Measurements from ENCODE around the gene CELA1. TPM values are rescaled to one million over a fixed set of nuclear protein-coding genes. Genes with fewer than 3 reads are reported as not detected.

CELA1 gene
- polyA plus RNA-seq, 2 of the 4 experiments (the other 2 are of a cell fraction), result not detected

GRCh38 chr12:51370667-51371066 is 24.2 kb upstream of the CELA1 start:
- TF ChIP-seq HOXB13 (CRISPR knock-in tag; IDR thresholded peaks at IDR 0.05; ENCODE audit: low read depth), result no peak
- no peak for TF ChIP-seq PHF8 (IDR thresholded peaks at IDR 0.05; ENCODE audit: borderline replicate concordance, low read depth)
- peak in 1 of 2 experiments; percentile 49; a peak in 1 of 4 replicates for TF ChIP-seq CEBPB (IDR thresholded peaks at IDR 0.05)
- TF ChIP-seq HOXA7 (CRISPR knock-in tag; IDR thresholded peaks at IDR 0.05), result no peak
- H3K4me1 ChIP-seq, result peaks cover 20% of the 10 kb centered on the region
- ChIA-PET POLR2A (interaction anchor here (1.2 kb wide), 3 partner anchors 20 to 287 kb away, joined by 6 to 7 read pairs (median 7); partner anchors contain the start of genes CSRNP2, GALNT6 and SMAGP), CTCF (interaction anchor here (1.3 to 3.5 kb wide), 2 partner anchors 29 to 655 kb away, joined by 3 to 15 read pairs; no protein-coding TSS in a partner anchor)
- peak overlapping the region; percentile 61; the same call in 2 of the 3 replicates for H3K4me2 ChIP-seq
- no peaks in the 10 kb centered on the region for H3K9me3 ChIP-seq
- no peak for FAIRE-seq
- DNase-seq (ENCODE audit: low read depth in 1 of 2, low spot score in 1 of 2), result no peak
- peak overlapping the region; percentile 83 to 94; a peak in 5 of 6 replicates for H3K27ac ChIP-seq
- no peak overlapping the region for H3K4me3 ChIP-seq
- ATAC-seq, result no peak
- WGBS (ENCODE audit: missing lambda C conversion rate), result 94% methylated on average over 9 of the region's 9 CpGs

GRCh38 chr12:51369581-51369980 is 23.1 kb upstream of the CELA1 start:
- no peak overlapping the region for H3K4me2 ChIP-seq
- FAIRE-seq (no peak), ATAC-seq (no peak), DNase-seq (ENCODE audit: low read depth in 1 of 2, low spot score in 1 of 2) (no peak)
- no peaks in the 10 kb centered on the region for H3K9me3 ChIP-seq
- peaks cover 20% of the 10 kb centered on the region for H3K4me1 ChIP-seq
- WGBS (ENCODE audit: missing lambda C conversion rate), result 91% methylated on average over 4 of the region's 4 CpGs
- no peak overlapping the region for H3K4me3 ChIP-seq
- H3K27ac ChIP-seq, result peak overlapping the region in 1 of 2 experiments; percentile 94; a peak in 3 of 6 replicates
- CTCF ChIA-PET, result interaction anchor here (0.8 to 2.4 kb wide), 4 partner anchors 8 to 28 kb away, joined by 3 to 9 read pairs (median 6); no protein-coding TSS in a partner anchor
- POLR2A ChIA-PET, result no interaction called here
- TF ChIP-seq HDAC2 (IDR thresholded peaks at IDR 0.05), result no peak
- no peak for TF ChIP-seq ESRRA (IDR thresholded peaks at IDR 0.05; ENCODE audit: borderline replicate concordance, low read length)
- TF ChIP-seq NPAS2 (CRISPR knock-in tag; IDR thresholded peaks at IDR 0.05; ENCODE audit: borderline replicate concordance), result no peak

- DNase-seq (ENCODE audit: low read depth in 1 of 2, low spot score in 1 of 2) (no peak), FAIRE-seq (no peak), ATAC-seq (no peak)
- 92% methylated on average over 17 of the region's 17 CpGs for WGBS (ENCODE audit: missing lambda C conversion rate)
- no peaks in the 10 kb centered on the region for H3K9me3 ChIP-seq
- ChIA-PET CTCF (interaction anchor here (1.1 to 2.9 kb wide), 5 partner anchors 13 to 28 kb away, joined by 3 to 9 read pairs (median 6); no protein-coding TSS in a partner anchor), POLR2A (no interaction called here)
- H3K4me2 ChIP-seq, result no peak overlapping the region
- peaks cover 20% of the 10 kb centered on the region for H3K4me1 ChIP-seq
- no peak for TF ChIP-seq JUN (IDR thresholded peaks at IDR 0.05)
- TF ChIP-seq RFX5 (IDR thresholded peaks at IDR 0.05), result no peak
- TF ChIP-seq ESRRA (IDR thresholded peaks at IDR 0.05; ENCODE audit: borderline replicate concordance, low read length), result no peak
- no peak for TF ChIP-seq PBX3 (IDR thresholded peaks at IDR 0.05)
- no peak for TF ChIP-seq MYC (IDR thresholded peaks at IDR 0.05; ENCODE audit: borderline replicate concordance, low read length)
- no peak for TF ChIP-seq MAX (IDR thresholded peaks at IDR 0.05)
- no peak for TF ChIP-seq RARB (CRISPR knock-in tag; IDR thresholded peaks at IDR 0.05)
- no peak for TF ChIP-seq FOSB (CRISPR knock-in tag; IDR thresholded peaks at IDR 0.05)
- TF ChIP-seq POLR2A (IDR thresholded peaks at IDR 0.05; ENCODE audit: low read length), result no peak
- no peak for TF ChIP-seq REST (IDR thresholded peaks at IDR 0.05)
- no peak for TF ChIP-seq FOSL2 (IDR thresholded peaks at IDR 0.05)
- no peak for TF ChIP-seq FOSL2 (CRISPR knock-in tag; IDR thresholded peaks at IDR 0.05)
- no peak for TF ChIP-seq EHMT2 (IDR thresholded peaks at IDR 0.05; ENCODE audit: low read depth)
- TF ChIP-seq BHLHE40 (IDR thresholded peaks at IDR 0.05; ENCODE audit: low read depth, low read length), result no peak
- no peak for TF ChIP-seq SMC3 (IDR thresholded peaks at IDR 0.05)
- no peak for TF ChIP-seq ELK1 (IDR thresholded peaks at IDR 0.05; ENCODE audit: low read depth, low read length)
- no peak for TF ChIP-seq CBX2 (IDR thresholded peaks at IDR 0.05; ENCODE audit: borderline replicate concordance, low read depth)
- no peak for TF ChIP-seq ZSCAN20 (CRISPR knock-in tag; IDR thresholded peaks at IDR 0.05)
- no peak for TF ChIP-seq BCL3 (IDR thresholded peaks at IDR 0.05)
- no peak overlapping the region for H3K4me3 ChIP-seq
- H3K27ac ChIP-seq, result peak overlapping the region in 1 of 2 experiments; percentile 94; a peak in 3 of 6 replicates
Measured at GRCh38 chr12:51368640-51369517, 22.4 kb upstream of the CELA1 start.

Measured in A549 (cell line).